C4-2B (cell line): ENCODE data around the gene ACYP1.

Experiments used
- CTCF ChIP-seq: fragments of 450-650 bp; conservative IDR thresholded peaks from 2 replicates; pipeline ENCODE4 v1.5.1; 2017; ENCODE audit warnings: mild to moderate bottlenecking
- ZFX ChIP-seq: fragments of 450-650 bp; IDR thresholded peaks from 2 replicates; pipeline ENCODE4 v1.6.1; 2017

- TF ChIP-seq CTCF (no peak), ZFX (no peak)
These were observed 24.3 kb upstream of the ACYP1 start for GRCh38 chr14:75088153-75088552.
